ENCODE results near the gene TOE1. TPM values are rescaled to one million over a fixed set of nuclear protein-coding genes. Genes with fewer than 3 reads are reported as not detected.

TOE1 gene
- total RNA-seq, 1 donor from 2014 or later: 9.8 TPM

- Histone ChIP-seq H3K36me3 (peaks cover 0 to 23% of the 10 kb centered on the region in 2 donors), H3K4me3 (no peak overlapping the region), H3K27me3 (no peaks in the 10 kb centered on the region), H3K27ac (peak overlapping the region; percentile 39), H3K4me1 (peaks cover 20% of the 10 kb centered on the region), H3K9me3 (no peaks in the 10 kb centered on the region)
- intact Hi-C loops (cut with DNase I): no loop called here
- no peak for TF ChIP-seq POLR2A (IDR thresholded peaks at IDR 0.05)
- no peak for TF ChIP-seq POLR2AphosphoS5 (IDR thresholded peaks at IDR 0.05; ENCODE audit: insufficient read depth in 1 of 2, low read depth in 1 of 2)
- TF ChIP-seq CTCF (IDR thresholded peaks at IDR 0.05): no peak
- no peak for DNase-seq (ENCODE audit: extremely low spot score in 2 of 2)
These were observed 8.1 kb downstream of the TOE1 start for GRCh38 chr1:45348020-45348419.

- no peak for DNase-seq (ENCODE audit: extremely low spot score in 2 of 2)
- Histone ChIP-seq H3K9me3 (no peaks in the 10 kb centered on the region), H3K4me1 (peaks cover 20% of the 10 kb centered on the region), H3K4me3 (no peak overlapping the region), H3K36me3 (peaks cover 0 to 17% of the 10 kb centered on the region in 2 donors), H3K27ac (peak overlapping the region; percentile 39), H3K27me3 (no peaks in the 10 kb centered on the region)
- intact Hi-C loops (cut with DNase I): no loop called here
- TF ChIP-seq POLR2AphosphoS5 (IDR thresholded peaks at IDR 0.05; ENCODE audit: insufficient read depth in 1 of 2, low read depth in 1 of 2): no peak
- TF ChIP-seq CTCF (IDR thresholded peaks at IDR 0.05): no peak
- no peak for TF ChIP-seq POLR2A (IDR thresholded peaks at IDR 0.05)
These were observed 8.6 kb downstream of the TOE1 start for GRCh38 chr1:45348609-45348965.

- H3K9me3 ChIP-seq: no peaks in the 10 kb centered on the region
- H3K4me3 ChIP-seq: no peak overlapping the region
- peak overlapping the region; percentile 39 for H3K27ac ChIP-seq
- TF ChIP-seq POLR2AphosphoS5 (IDR thresholded peaks at IDR 0.05; ENCODE audit: insufficient read depth in 1 of 2, low read depth in 1 of 2) (peak in 1 of 2 donors; percentile 18), CTCF (IDR thresholded peaks at IDR 0.05) (no peak), POLR2A (IDR thresholded peaks at IDR 0.05) (no peak)
- H3K27me3 ChIP-seq: no peaks in the 10 kb centered on the region
- intact Hi-C loops (cut with DNase I): no loop called here
- H3K4me1 ChIP-seq: peaks cover 20% of the 10 kb centered on the region
- peaks cover 0 to 12% of the 10 kb centered on the region in 2 donors for H3K36me3 ChIP-seq
- no peak for DNase-seq (ENCODE audit: extremely low spot score in 2 of 2)
These were observed 9.2 kb downstream of the TOE1 start for GRCh38 chr1:45348966-45349677.

GRCh38 chr1:45351508-45351907 lies 11.5 kb downstream of the TOE1 start:
- Histone ChIP-seq H3K9me3 (no peaks in the 10 kb centered on the region), H3K27ac (no peak overlapping the region), H3K27me3 (no peaks in the 10 kb centered on the region), H3K4me3 (no peak overlapping the region), H3K36me3 (no peaks in the 10 kb centered on the region), H3K4me1 (peaks cover 20% of the 10 kb centered on the region)
- no peak for TF ChIP-seq CTCF (IDR thresholded peaks at IDR 0.05)
- TF ChIP-seq POLR2A (IDR thresholded peaks at IDR 0.05): no peak
- TF ChIP-seq POLR2AphosphoS5 (IDR thresholded peaks at IDR 0.05; ENCODE audit: insufficient read depth in 1 of 2, low read depth in 1 of 2): no peak
- intact Hi-C loops (cut with DNase I): no loop called here
- no peak for DNase-seq (ENCODE audit: extremely low spot score in 2 of 2)

GRCh38 chr1:45353685-45354084 lies 13.7 kb downstream of the TOE1 start:
- DNase-seq (ENCODE audit: extremely low spot score in 2 of 2): no peak
- intact Hi-C loops (cut with DNase I): no loop called here

More at GRCh38 chr1:45353685-45354084, 13.7 kb downstream of the TOE1 start:
- TF ChIP-seq CTCF (IDR thresholded peaks at IDR 0.05) (no peak), POLR2A (IDR thresholded peaks at IDR 0.05) (no peak)
- Histone ChIP-seq H3K4me3 (no peak overlapping the region), H3K4me1 (peaks cover 9% of the 10 kb centered on the region), H3K9me3 (no peaks in the 10 kb centered on the region), H3K27me3 (no peaks in the 10 kb centered on the region), H3K27ac (no peak overlapping the region), H3K36me3 (no peaks in the 10 kb centered on the region)

Data from vagina (tissue), 2 donors.